ENCODE data around the gene NLRP1. TPM values are rescaled to one million over a fixed set of nuclear protein-coding genes. Genes with fewer than 3 reads are reported as not detected.
A peak's percentile ranks its signal among the peaks of the same experiment; 100 is the strongest.
"Not testable (repeated sequence)": the region's sequence is repeated elsewhere in the genome, so short reads cannot be mapped to it uniquely, and the experiment has no call there.

The NLRP1 gene
- total RNA-seq, 2 donors from 2014 or later: 62.7 to 73.2 TPM

- no peaks in the 10 kb centered on the region for H3K9me3 ChIP-seq
- peak overlapping the region; percentile 82 for H3K4me3 ChIP-seq
- peaks cover 6% of the 10 kb centered on the region for H3K36me3 ChIP-seq
- TF ChIP-seq CTCF (IDR thresholded peaks at IDR 0.05): no peak
- ATAC-seq (ENCODE audit: insufficient number of reproducible peaks, low FRiP score, low read depth): no peak
- H3K27ac ChIP-seq: peak overlapping the region; percentile 87 to 88
- H3K27me3 ChIP-seq (replicated peaks; ENCODE audit: insufficient read depth): no peaks in the 10 kb centered on the region
- peaks cover 15 to 48% of the 10 kb centered on the region in 2 donors for H3K4me1 ChIP-seq (ENCODE audit: control insufficient read depth in 1 of 2, low read depth in 2 of 2)
- no peak for DNase-seq (ENCODE audit: low spot score)
Measured at GRCh38 chr17:5583426-5584382, 605 bp downstream of the NLRP1 start.

- no peak for TF ChIP-seq CTCF (IDR thresholded peaks at IDR 0.05)
- Histone ChIP-seq H3K4me3 (peak overlapping the region; percentile 82), H3K27me3 (replicated peaks; ENCODE audit: insufficient read depth) (no peaks in the 10 kb centered on the region), H3K4me1 (ENCODE audit: control insufficient read depth in 1 of 2, low read depth in 2 of 2) (peaks cover 15 to 48% of the 10 kb centered on the region in 2 donors), H3K27ac (peak overlapping the region in 1 of 2 donors; percentile 88), H3K36me3 (peaks cover 6% of the 10 kb centered on the region), H3K9me3 (no peaks in the 10 kb centered on the region)
- ATAC-seq (ENCODE audit: insufficient number of reproducible peaks, low FRiP score, low read depth) (no peak), DNase-seq (ENCODE audit: low spot score) (no peak)
Measured at GRCh38 chr17:5582209-5583185, 1.8 kb downstream of the NLRP1 start.

GRCh38 chr17:5581655-5582054 lies 2.7 kb downstream of the NLRP1 start:
- Histone ChIP-seq H3K4me1 (ENCODE audit: control insufficient read depth in 1 of 2, low read depth in 2 of 2) (peaks cover 15 to 48% of the 10 kb centered on the region in 2 donors), H3K27ac (no peak overlapping the region), H3K4me3 (no peak overlapping the region), H3K27me3 (replicated peaks; ENCODE audit: insufficient read depth) (no peaks in the 10 kb centered on the region), H3K9me3 (no peaks in the 10 kb centered on the region), H3K36me3 (peaks cover 6% of the 10 kb centered on the region)
- DNase-seq (ENCODE audit: low spot score) (no peak), ATAC-seq (ENCODE audit: insufficient number of reproducible peaks, low FRiP score, low read depth) (no peak)
- no peak for TF ChIP-seq CTCF (IDR thresholded peaks at IDR 0.05)

GRCh38 chr17:5580969-5581368 lies 3.3 kb downstream of the NLRP1 start:
- ATAC-seq (ENCODE audit: insufficient number of reproducible peaks, low FRiP score, low read depth) (no peak), DNase-seq (ENCODE audit: low spot score) (no peak)
- peaks cover 15 to 44% of the 10 kb centered on the region in 2 donors for H3K4me1 ChIP-seq (ENCODE audit: control insufficient read depth in 1 of 2, low read depth in 2 of 2)
- no peak overlapping the region for H3K4me3 ChIP-seq
- H3K27me3 ChIP-seq (replicated peaks; ENCODE audit: insufficient read depth): no peaks in the 10 kb centered on the region
- no peaks in the 10 kb centered on the region for H3K9me3 ChIP-seq
- TF ChIP-seq CTCF (IDR thresholded peaks at IDR 0.05): no peak
- peaks cover 6% of the 10 kb centered on the region for H3K36me3 ChIP-seq
- H3K27ac ChIP-seq: no peak overlapping the region

GRCh38 chr17:5580367-5580766 lies 3.9 kb downstream of the NLRP1 start:
- ATAC-seq (ENCODE audit: insufficient number of reproducible peaks, low FRiP score, low read depth) (no peak), DNase-seq (ENCODE audit: low spot score) (no peak)
- Histone ChIP-seq H3K36me3 (peaks cover 6% of the 10 kb centered on the region), H3K27me3 (replicated peaks; ENCODE audit: insufficient read depth) (no peaks in the 10 kb centered on the region), H3K4me1 (ENCODE audit: control insufficient read depth in 1 of 2, low read depth in 2 of 2) (peaks cover 15 to 38% of the 10 kb centered on the region in 2 donors), H3K4me3 (no peak overlapping the region), H3K9me3 (no peaks in the 10 kb centered on the region), H3K27ac (no peak overlapping the region)
- no peak for TF ChIP-seq CTCF (IDR thresholded peaks at IDR 0.05)

GRCh38 chr17:5578768-5579167 lies 5.5 kb downstream of the NLRP1 start:
- not testable (repeated sequence) for DNase-seq (ENCODE audit: low spot score); H3K27me3 ChIP-seq (replicated peaks; ENCODE audit: insufficient read depth); H3K9me3 ChIP-seq; ATAC-seq (ENCODE audit: insufficient number of reproducible peaks, low FRiP score, low read depth); H3K4me3 ChIP-seq; H3K27ac ChIP-seq; H3K36me3 ChIP-seq
- H3K4me1 ChIP-seq (ENCODE audit: control insufficient read depth in 1 of 2, low read depth in 2 of 2): peaks cover 6 to 25% of the 10 kb centered on the region in 2 donors

GRCh38 chr17:5573017-5573416 lies 11.3 kb downstream of the NLRP1 start:
- ATAC-seq (ENCODE audit: insufficient number of reproducible peaks, low FRiP score, low read depth); DNase-seq (ENCODE audit: low spot score); H3K4me1 ChIP-seq (ENCODE audit: control insufficient read depth in 1 of 2, low read depth in 2 of 2); H3K27ac ChIP-seq; H3K27me3 ChIP-seq (replicated peaks; ENCODE audit: insufficient read depth); H3K9me3 ChIP-seq; H3K4me3 ChIP-seq: not testable (repeated sequence)
- H3K36me3 ChIP-seq: peaks cover 14% of the 10 kb centered on the region

Measured in thoracic aorta (tissue), 2 donors.